AG08395 (cell line): Measurements from ENCODE around the gene MYOF.

Experiments used
- DNase-seq: peaks from one replicate; pipeline ENCODE4 v3.0.0; 2012; ENCODE audit warnings: mixed read lengths, low spot score

MYOF gene, protein sequence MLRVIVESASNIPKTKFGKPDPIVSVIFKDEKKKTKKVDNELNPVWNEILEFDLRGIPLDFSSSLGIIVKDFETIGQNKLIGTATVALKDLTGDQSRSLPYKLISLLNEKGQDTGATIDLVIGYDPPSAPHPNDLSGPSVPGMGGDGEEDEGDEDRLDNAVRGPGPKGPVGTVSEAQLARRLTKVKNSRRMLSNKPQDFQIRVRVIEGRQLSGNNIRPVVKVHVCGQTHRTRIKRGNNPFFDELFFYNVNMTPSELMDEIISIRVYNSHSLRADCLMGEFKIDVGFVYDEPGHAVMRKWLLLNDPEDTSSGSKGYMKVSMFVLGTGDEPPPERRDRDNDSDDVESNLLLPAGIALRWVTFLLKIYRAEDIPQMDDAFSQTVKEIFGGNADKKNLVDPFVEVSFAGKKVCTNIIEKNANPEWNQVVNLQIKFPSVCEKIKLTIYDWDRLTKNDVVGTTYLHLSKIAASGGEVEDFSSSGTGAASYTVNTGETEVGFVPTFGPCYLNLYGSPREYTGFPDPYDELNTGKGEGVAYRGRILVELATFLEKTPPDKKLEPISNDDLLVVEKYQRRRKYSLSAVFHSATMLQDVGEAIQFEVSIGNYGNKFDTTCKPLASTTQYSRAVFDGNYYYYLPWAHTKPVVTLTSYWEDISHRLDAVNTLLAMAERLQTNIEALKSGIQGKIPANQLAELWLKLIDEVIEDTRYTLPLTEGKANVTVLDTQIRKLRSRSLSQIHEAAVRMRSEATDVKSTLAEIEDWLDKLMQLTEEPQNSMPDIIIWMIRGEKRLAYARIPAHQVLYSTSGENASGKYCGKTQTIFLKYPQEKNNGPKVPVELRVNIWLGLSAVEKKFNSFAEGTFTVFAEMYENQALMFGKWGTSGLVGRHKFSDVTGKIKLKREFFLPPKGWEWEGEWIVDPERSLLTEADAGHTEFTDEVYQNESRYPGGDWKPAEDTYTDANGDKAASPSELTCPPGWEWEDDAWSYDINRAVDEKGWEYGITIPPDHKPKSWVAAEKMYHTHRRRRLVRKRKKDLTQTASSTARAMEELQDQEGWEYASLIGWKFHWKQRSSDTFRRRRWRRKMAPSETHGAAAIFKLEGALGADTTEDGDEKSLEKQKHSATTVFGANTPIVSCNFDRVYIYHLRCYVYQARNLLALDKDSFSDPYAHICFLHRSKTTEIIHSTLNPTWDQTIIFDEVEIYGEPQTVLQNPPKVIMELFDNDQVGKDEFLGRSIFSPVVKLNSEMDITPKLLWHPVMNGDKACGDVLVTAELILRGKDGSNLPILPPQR (N-terminal part only)

GRCh38 chr10:93482145-93482834, at the start of gene MYOF:
MYOF (minus strand) TSS chr10:93482334; CDS start chr10:93482194, 140 bp downstream.
- peak; percentile 84 for DNase-seq

GRCh38 chr10:93518531-93518930, 36.4 kb upstream of the MYOF start:
- DNase-seq, result no peak

- DNase-seq, result no peak
Measured at GRCh38 chr10:93516006-93516380, 33.9 kb upstream of the MYOF start.

DNA sequence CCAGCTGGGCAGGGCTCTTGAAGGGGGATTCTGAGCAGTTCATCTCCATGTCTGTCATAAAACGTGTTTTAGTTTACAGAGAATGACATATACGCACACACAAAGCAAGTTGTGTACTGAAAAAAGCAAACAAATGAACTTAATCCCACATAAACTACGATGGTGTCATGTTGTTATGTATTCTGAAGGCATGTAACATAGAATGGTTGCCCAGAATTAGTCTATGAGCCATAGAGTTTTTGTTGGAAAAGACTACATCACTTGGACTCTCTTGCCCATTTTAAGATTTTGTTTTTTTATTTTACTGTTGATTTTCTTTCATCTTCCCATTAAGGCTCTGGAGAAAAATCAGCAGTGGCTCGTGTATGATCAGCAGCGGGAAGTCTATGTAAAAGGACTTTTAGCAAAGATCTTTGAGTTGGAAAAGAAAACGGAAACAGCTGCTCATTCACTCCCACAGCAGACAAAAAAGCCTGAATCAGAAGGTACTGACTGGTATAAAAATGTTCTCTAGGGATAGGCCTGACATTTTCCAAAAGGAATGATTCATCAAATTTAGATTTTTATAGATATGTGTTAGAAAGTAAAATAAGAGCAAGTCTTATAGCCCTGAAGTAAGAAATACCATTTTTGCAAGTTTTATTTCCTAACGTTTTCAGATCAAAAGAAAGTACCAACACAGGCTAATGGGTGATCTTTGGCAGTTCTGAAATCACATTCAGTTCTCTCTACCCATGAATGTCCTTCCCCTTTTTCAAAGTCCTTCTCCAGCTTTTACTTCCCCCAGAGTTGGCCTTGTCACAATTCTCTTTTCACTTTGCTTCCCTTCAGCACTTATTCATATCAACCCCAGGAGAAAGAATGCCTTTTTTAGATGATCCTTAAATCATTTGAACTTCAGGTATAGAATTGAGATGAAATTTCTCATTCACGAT, 33.2 kb upstream of the MYOF start:
- peak; percentile 19 for DNase-seq

GRCh38 chr10:93514521-93514920, 32.4 kb upstream of the MYOF start:
- no peak for DNase-seq

- no peak for DNase-seq
Measured at GRCh38 chr10:93513091-93513490, 31.0 kb upstream of the MYOF start.

DNA sequence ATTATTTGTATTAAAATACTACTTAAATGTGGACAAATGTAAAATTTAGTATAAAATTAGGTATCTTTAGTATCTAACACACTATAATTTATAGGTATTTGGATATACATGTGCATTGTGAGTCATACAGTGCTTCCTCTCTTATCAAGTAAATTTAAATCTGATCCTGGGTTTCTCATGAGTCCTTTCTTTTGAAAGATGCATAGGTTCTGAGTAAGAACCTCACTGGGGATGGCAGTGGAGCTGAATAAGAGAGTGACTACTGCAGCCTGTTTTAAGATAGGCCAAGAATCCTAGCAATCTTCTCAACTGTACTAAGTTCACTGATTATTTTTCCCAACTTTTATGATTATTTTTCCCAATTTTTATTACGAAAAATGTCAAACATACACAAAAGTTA, 30.4 kb upstream of the MYOF start:
- peak; percentile 18 for DNase-seq

DNA sequence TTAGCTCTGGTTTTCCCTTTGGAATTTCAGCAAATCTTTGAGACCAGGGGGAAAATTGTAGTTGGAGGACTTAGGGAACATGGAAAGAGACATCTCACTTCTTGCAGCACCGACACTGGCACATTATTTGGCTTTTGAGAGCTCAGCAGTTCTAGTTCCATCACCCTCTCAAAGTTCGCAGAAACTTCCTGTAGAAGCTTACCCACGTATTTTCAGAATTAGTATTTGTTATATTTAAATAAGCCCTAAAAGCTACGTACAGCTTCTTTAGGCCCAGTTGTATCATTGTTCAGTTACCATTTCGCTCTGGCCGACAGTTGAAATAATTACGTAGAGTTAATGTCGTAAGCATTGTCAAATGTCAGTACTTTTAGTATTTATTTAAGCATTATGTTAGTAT, 27.7 kb upstream of the MYOF start:
- no peak for DNase-seq

- DNase-seq, result no peak
Measured at GRCh38 chr10:93505075-93505474, 22.9 kb upstream of the MYOF start.

DNA sequence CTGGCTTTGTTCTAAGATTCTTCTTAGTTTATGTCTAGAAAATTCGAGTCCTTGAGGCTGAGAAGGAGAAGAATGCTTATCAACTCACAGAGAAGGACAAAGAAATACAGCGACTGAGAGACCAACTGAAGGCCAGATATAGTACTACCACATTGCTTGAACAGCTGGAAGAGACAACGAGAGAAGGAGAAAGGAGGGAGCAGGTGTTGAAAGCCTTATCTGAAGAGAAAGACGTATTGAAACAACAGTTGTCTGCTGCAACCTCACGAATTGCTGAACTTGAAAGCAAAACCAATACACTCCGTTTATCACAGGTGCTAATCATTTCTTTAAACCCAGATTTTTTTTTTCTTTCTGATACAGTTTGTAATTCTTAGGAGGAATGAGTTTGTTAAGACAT, 20.9 kb upstream of the MYOF start:
- DNase-seq, result no peak

- no peak for DNase-seq
Measured at GRCh38 chr10:93501650-93502049, 19.5 kb upstream of the MYOF start.

GRCh38 chr10:93498166-93498565, 16.0 kb upstream of the MYOF start:
- no peak for DNase-seq

DNA sequence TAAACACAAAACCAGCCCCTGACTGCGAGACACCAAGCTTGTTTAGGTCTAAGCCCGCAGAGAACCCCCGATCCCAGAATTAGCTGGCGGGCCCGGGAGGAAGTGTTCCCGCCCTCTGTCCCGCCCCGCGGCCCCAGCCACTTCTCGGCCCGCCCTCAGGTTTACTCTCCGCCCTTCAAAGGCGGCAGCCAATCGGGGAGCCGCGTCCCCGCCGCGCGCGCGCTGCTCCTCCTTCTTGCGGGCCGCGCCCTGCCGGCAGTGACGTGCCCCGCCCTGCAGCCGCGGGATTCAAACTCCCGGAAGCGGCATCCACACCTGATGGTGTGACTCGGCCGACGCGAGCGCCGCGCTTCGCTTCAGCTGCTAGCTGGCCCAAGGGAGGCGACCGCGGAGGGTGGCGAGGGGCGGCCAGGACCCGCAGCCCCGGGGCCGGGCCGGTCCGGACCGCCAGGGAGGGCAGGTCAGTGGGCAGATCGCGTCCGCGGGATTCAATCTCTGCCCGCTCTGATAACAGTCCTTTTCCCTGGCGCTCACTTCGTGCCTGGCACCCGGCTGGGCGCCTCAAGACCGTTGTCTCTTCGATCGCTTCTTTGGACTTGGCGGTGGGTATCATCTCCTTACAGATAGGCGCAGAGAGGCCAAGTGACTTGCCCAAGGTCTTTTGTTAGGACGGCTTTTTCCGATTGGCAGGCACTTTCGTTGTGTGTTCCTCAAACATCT, 14.3 kb upstream of the MYOF start, which contains the start of gene CEP55:
Gene CEP55, plus strand, starts transcription at position 291 of the 720 bp plus-strand sequence. CDS start 3,440 bp downstream, outside the sequence.
- peak; percentile 98 for DNase-seq

GRCh38 chr10:93495654-93496321, 13.7 kb upstream of the MYOF start:
- peak; percentile 38 for DNase-seq

DNA sequence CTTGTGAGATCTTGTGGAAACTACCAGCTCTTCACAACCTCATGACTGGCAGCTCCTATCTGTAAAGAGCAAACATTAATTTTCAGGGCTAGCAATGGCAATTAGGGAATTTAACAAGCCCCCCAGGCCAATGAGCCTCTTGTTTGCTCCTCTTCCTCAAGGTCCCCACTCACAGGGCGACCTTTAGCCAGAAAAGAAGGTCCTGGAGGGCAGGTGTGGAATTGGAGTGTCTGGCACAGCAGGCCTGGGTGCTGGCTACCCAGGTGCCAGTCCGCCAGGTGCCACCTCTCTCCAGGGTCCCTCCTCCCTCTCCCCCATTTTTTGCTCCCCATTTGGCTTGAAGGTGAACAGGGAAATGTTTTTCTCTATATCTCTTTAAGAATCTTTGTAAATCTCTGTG, 12.4 kb upstream of the MYOF start:
- no peak for DNase-seq

DNA sequence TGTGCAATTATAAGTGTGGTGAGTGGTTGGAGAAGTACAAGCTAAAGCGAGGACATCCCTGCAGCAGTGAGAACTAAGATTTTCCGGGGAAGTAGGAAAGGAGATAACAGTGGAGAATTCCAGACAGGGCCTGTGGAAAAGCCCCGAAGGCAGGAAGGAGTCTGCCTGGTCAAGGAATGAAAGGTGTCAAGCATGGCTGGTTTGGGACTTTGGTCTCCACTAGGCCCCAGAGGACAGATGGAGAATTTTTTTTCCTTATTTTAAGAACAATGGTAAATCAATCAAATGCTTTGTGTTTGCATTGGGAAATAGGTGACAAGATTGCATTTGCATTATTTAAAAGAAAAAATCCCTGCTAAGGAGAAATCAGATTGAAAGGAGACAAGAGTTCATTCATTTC, 11.0 kb upstream of the MYOF start:
- DNase-seq, result no peak

- DNase-seq, result no peak
Measured at GRCh38 chr10:93491602-93492121, 9.5 kb upstream of the MYOF start.

DNA sequence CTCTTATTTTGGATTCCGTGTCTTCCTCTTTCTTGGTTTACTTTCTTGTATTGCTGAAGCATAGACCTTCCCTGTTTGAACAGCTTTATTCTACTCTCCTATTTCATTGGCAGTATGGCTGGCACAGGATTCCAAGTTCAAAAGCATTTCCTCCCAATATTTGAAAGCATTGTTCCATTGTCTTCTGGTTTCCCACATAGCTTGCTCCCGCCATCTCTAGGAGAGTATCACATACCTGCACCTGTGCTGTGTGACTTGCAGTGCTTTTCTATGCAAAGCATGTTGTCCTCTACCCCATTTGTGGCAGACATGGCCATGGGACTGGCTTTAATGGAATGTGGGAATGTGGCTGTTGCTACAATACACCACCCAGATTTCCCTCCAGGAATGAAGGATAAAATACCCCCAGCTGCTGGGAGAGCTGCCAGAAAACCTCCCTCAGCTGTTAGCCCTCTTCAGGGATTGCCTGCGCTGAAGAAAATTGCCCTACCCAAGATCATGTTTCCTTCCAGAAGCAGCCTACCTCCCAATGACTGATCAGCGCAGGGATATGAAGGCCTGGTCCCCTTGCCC, 6.9 kb upstream of the MYOF start:
- DNase-seq, result no peak

- DNase-seq, result no peak
Measured at GRCh38 chr10:93485690-93486089, 3.6 kb upstream of the MYOF start.
